GM12878 (cell line): ENCODE results near the gene TBCD.

Experiments
- NR2C2 ChIP-seq: IDR thresholded peaks from 2 replicates; pipeline ENCODE4 v1.6.1; 2011; ENCODE audit warnings: borderline replicate concordance, low read depth; ENCODE audit not compliant: control insufficient read depth, insufficient read length
- POLR2AphosphoS5 ChIP-seq: IDR thresholded peaks from 2 replicates; pipeline ENCODE4 v1.6.1; 2011; ENCODE audit warnings: mild to moderate bottlenecking, low read length, inconsistent platforms
- SRF ChIP-seq, 2 experiments: IDR thresholded peaks; 2 replicates each; pipeline ENCODE4 v1.6.1; 2011; ENCODE audit warnings: low read depth in 2 of 2, low read length in 2 of 2, mild to moderate bottlenecking in 1 of 2, moderate library complexity in 1 of 2
- TF ChIP-seq, protein P1 (sequence below), 3 experiments: IDR thresholded peaks in 2 of 3; conservative IDR thresholded peaks in 1 of 3; 2 replicates each; pipeline ENCODE4 v1.5.1; 2011; ENCODE audit warnings: low read depth in 3 of 3, low read length in 3 of 3, mild to moderate bottlenecking in 3 of 3, control low read depth in 2 of 3, moderate library complexity in 2 of 3, inconsistent platforms in 1 of 3, mixed read lengths in 1 of 3; ENCODE audit not compliant: control insufficient read depth in 2 of 3, insufficient read depth in 1 of 3; ENCODE audit errors: extremely low read depth in 1 of 3

DNA sequence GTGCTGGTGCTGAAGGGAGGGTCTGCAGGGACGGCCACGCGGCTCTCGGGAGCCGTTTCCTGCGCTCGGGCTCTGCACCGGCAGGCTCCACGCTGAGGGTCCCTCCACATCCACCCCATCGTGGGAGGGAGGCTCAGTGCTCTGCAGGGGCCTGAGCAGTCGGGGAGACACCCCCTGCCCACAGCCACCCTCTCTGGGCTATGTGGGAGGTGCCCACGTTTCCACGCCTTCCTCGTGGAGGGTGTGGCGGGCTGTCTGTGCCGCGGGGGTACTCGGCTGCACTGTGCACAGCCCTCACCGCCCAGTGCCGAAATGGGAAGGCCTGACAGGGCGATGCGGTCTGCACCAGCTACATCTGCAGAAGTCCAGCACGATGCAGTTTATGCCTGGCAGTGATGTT is 113.4 kb downstream of the TBCD start:
- TF ChIP-seq POLR2AphosphoS5: no peak
- TF ChIP-seq, protein P1, sequence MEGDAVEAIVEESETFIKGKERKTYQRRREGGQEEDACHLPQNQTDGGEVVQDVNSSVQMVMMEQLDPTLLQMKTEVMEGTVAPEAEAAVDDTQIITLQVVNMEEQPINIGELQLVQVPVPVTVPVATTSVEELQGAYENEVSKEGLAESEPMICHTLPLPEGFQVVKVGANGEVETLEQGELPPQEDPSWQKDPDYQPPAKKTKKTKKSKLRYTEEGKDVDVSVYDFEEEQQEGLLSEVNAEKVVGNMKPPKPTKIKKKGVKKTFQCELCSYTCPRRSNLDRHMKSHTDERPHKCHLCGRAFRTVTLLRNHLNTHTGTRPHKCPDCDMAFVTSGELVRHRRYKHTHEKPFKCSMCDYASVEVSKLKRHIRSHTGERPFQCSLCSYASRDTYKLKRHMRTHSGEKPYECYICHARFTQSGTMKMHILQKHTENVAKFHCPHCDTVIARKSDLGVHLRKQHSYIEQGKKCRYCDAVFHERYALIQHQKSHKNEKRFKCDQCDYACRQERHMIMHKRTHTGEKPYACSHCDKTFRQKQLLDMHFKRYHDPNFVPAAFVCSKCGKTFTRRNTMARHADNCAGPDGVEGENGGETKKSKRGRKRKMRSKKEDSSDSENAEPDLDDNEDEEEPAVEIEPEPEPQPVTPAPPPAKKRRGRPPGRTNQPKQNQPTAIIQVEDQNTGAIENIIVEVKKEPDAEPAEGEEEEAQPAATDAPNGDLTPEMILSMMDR (IDR thresholded peaks at IDR 0.05 in 2 of 3, conservative IDR thresholded peaks at IDR 0.05 in 1 of 3; ENCODE audit: control insufficient read depth in 2 of 3, extremely low read depth in 1 of 3, insufficient read depth in 1 of 3, low read depth in 3 of 3, low read length in 3 of 3): no peak
- TF ChIP-seq SRF (IDR thresholded peaks at IDR 0.05; ENCODE audit: low read depth in 2 of 2, low read length in 2 of 2): no peak
- TF ChIP-seq NR2C2: no peak
